ENCODE results near the gene DEPDC1B.

- TF ChIP-seq, protein P1, sequence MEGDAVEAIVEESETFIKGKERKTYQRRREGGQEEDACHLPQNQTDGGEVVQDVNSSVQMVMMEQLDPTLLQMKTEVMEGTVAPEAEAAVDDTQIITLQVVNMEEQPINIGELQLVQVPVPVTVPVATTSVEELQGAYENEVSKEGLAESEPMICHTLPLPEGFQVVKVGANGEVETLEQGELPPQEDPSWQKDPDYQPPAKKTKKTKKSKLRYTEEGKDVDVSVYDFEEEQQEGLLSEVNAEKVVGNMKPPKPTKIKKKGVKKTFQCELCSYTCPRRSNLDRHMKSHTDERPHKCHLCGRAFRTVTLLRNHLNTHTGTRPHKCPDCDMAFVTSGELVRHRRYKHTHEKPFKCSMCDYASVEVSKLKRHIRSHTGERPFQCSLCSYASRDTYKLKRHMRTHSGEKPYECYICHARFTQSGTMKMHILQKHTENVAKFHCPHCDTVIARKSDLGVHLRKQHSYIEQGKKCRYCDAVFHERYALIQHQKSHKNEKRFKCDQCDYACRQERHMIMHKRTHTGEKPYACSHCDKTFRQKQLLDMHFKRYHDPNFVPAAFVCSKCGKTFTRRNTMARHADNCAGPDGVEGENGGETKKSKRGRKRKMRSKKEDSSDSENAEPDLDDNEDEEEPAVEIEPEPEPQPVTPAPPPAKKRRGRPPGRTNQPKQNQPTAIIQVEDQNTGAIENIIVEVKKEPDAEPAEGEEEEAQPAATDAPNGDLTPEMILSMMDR (conservative IDR thresholded peaks at IDR 0.05; ENCODE audit: low read depth in 2 of 2), result no peak
- TF ChIP-seq ETS1 (IDR thresholded peaks at IDR 0.05), result no peak
- no peak for TF ChIP-seq REST (IDR thresholded peaks at IDR 0.05; ENCODE audit: unreplicated experiment)
- no peak for TF ChIP-seq CREB1 (CRISPR knock-in tag; IDR thresholded peaks at IDR 0.05; ENCODE audit: low read depth)
These were observed 421 bp upstream of the DEPDC1B start for GRCh38 chr5:60700416-60700757.

Data from GM23338 (cell line).